C4-2B (cell line): Measurements from ENCODE around the gene TEDC1.

Experiments used
- CTCF ChIP-seq: fragments of 450-650 bp; conservative IDR thresholded peaks from 2 replicates; pipeline ENCODE4 v1.5.1; 2017; ENCODE audit warnings: mild to moderate bottlenecking
- ZFX ChIP-seq: fragments of 450-650 bp; IDR thresholded peaks from 2 replicates; pipeline ENCODE4 v1.6.1; 2017

GRCh38 chr14:105537580-105538474 lies 46.8 kb downstream of the TEDC1 start:
- TF ChIP-seq CTCF (peak; percentile 97), ZFX (no peak)
